GM19467 (cell line): Measurements from ENCODE around the gene URB2.
"Not testable (repeated sequence)": the region's sequence is repeated elsewhere in the genome, so short reads cannot be mapped to it uniquely, and the experiment has no call there.

Experiments used
- ATAC-seq: cut with Tn5 transposase; IDR thresholded peaks from one replicate; pipeline ENCODE4 v1.9.1; 2021; ENCODE audit warnings: mild to moderate bottlenecking, moderate library complexity; ENCODE audit not compliant: unreplicated experiment

URB2 gene

GRCh38 chr1:229613938-229614337, 12.1 kb upstream of the URB2 start:
- ATAC-seq: no peak

GRCh38 chr1:229614701-229615100, 11.3 kb upstream of the URB2 start:
- no peak for ATAC-seq

- no peak for ATAC-seq
These were observed 8.5 kb upstream of the URB2 start for GRCh38 chr1:229617351-229618100.

GRCh38 chr1:229619002-229619401, 7.0 kb upstream of the URB2 start:
- ATAC-seq: no peak

- ATAC-seq: no peak
These were observed 6.4 kb upstream of the URB2 start for GRCh38 chr1:229619614-229620013.

GRCh38 chr1:229620876-229621275, 5.2 kb upstream of the URB2 start:
- no peak for ATAC-seq

- no peak for ATAC-seq
These were observed 4.4 kb upstream of the URB2 start for GRCh38 chr1:229621663-229622062.

- not testable (repeated sequence) for ATAC-seq
These were observed 3.4 kb upstream of the URB2 start for GRCh38 chr1:229622641-229623120.

GRCh38 chr1:229623225-229623624, 2.8 kb upstream of the URB2 start:
- ATAC-seq: no peak

- no peak for ATAC-seq
These were observed 2.2 kb upstream of the URB2 start for GRCh38 chr1:229623838-229624237.

GRCh38 chr1:229624521-229625070, 1.5 kb upstream of the URB2 start:
- no peak for ATAC-seq

GRCh38 chr1:229625071-229625914, 754 bp upstream of the URB2 start:
- ATAC-seq: peak; percentile 29

- no peak for ATAC-seq
These were observed 956 bp downstream of the URB2 start for GRCh38 chr1:229627003-229627402.

GRCh38 chr1:229629261-229629660, 3.2 kb downstream of the URB2 start:
- ATAC-seq: no peak

GRCh38 chr1:229631148-229631547, 5.1 kb downstream of the URB2 start:
- no peak for ATAC-seq

GRCh38 chr1:229631966-229632365, 5.9 kb downstream of the URB2 start:
- ATAC-seq: no peak

- ATAC-seq: no peak
These were observed 10.0 kb downstream of the URB2 start for GRCh38 chr1:229636042-229636441.

GRCh38 chr1:229637746-229638145, 11.7 kb downstream of the URB2 start:
- no peak for ATAC-seq

GRCh38 chr1:229640455-229640854, 14.4 kb downstream of the URB2 start:
- ATAC-seq: no peak

GRCh38 chr1:229641306-229641705, 15.3 kb downstream of the URB2 start:
- ATAC-seq: no peak

- ATAC-seq: no peak
These were observed 16.3 kb downstream of the URB2 start for GRCh38 chr1:229642376-229642775.

GRCh38 chr1:229642970-229643369, 16.9 kb downstream of the URB2 start:
- no peak for ATAC-seq
